Suprapubic skin (tissue), 4 donors: Measurements from ENCODE around the gene CLEC18B.

Experiments
- EP300 ChIP-seq: sonication (generic); formaldehyde crosslinking; IDR thresholded peaks from one replicate; pipeline ENCODE4 v1.6.1; 2017; ENCODE audit warnings: antibody characterized with exemption
- POLR2A ChIP-seq, 2 donors: fragments of 450-650 bp; IDR thresholded peaks; one replicate each; pipeline ENCODE4 v1.6.1; 2017; ENCODE audit warnings: antibody characterized with exemption in 2 of 2, mild to moderate bottlenecking in 2 of 2, moderate library complexity in 2 of 2
- POLR2AphosphoS5 ChIP-seq, 3 donors: sonication (generic); formaldehyde crosslinking; IDR thresholded peaks; one replicate each; pipeline ENCODE4 v1.6.1; 2017; ENCODE audit warnings: antibody characterized with exemption in 3 of 3
- TF ChIP-seq, protein P1 (sequence below), 2 donors: fragments of 200-600 bp in 1 of 2; fragments of 450-650 bp in 1 of 2; sonication (generic) in 1 of 2; IDR thresholded peaks; one replicate each; pipeline ENCODE4 v1.5.1; 2016 to 2019; ENCODE audit warnings: antibody characterized with exemption in 2 of 2, mild to moderate bottlenecking in 1 of 2, moderate library complexity in 1 of 2

GRCh38 chr16:74449470-74449869 lies 28.2 kb upstream of the CLEC18B start:
- TF ChIP-seq, protein P1, sequence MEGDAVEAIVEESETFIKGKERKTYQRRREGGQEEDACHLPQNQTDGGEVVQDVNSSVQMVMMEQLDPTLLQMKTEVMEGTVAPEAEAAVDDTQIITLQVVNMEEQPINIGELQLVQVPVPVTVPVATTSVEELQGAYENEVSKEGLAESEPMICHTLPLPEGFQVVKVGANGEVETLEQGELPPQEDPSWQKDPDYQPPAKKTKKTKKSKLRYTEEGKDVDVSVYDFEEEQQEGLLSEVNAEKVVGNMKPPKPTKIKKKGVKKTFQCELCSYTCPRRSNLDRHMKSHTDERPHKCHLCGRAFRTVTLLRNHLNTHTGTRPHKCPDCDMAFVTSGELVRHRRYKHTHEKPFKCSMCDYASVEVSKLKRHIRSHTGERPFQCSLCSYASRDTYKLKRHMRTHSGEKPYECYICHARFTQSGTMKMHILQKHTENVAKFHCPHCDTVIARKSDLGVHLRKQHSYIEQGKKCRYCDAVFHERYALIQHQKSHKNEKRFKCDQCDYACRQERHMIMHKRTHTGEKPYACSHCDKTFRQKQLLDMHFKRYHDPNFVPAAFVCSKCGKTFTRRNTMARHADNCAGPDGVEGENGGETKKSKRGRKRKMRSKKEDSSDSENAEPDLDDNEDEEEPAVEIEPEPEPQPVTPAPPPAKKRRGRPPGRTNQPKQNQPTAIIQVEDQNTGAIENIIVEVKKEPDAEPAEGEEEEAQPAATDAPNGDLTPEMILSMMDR (IDR thresholded peaks at IDR 0.05): no peak
- TF ChIP-seq POLR2A (IDR thresholded peaks at IDR 0.05): no peak
- no peak for TF ChIP-seq EP300
- no peak for TF ChIP-seq POLR2AphosphoS5 (IDR thresholded peaks at IDR 0.05)
